Fibroblast of pulmonary artery (primary cell): Measurements from ENCODE around the gene AFF3.

Experiments
- DNase-seq: peaks from one replicate; pipeline ENCODE4 v3.0.0-alpha.2; 2010; ENCODE audit warnings: low read depth
- H3K4me3 ChIP-seq: replicated peaks from 2 replicates; pipeline ENCODE4 v1.5.1; 2011; ENCODE audit warnings: low read depth, mild to moderate bottlenecking, control low read depth, low read length, moderate library complexity
- TF ChIP-seq, protein P1 (sequence below): IDR thresholded peaks from 2 replicates; pipeline ENCODE4 v1.5.1; 2011; ENCODE audit warnings: mild to moderate bottlenecking, control low read depth, low read length, inconsistent platforms; ENCODE audit errors: missing control alignments

AFF3 gene

GRCh38 chr2:99845296-99845695, 297.1 kb downstream of the AFF3 start:
- TF ChIP-seq, protein P1, sequence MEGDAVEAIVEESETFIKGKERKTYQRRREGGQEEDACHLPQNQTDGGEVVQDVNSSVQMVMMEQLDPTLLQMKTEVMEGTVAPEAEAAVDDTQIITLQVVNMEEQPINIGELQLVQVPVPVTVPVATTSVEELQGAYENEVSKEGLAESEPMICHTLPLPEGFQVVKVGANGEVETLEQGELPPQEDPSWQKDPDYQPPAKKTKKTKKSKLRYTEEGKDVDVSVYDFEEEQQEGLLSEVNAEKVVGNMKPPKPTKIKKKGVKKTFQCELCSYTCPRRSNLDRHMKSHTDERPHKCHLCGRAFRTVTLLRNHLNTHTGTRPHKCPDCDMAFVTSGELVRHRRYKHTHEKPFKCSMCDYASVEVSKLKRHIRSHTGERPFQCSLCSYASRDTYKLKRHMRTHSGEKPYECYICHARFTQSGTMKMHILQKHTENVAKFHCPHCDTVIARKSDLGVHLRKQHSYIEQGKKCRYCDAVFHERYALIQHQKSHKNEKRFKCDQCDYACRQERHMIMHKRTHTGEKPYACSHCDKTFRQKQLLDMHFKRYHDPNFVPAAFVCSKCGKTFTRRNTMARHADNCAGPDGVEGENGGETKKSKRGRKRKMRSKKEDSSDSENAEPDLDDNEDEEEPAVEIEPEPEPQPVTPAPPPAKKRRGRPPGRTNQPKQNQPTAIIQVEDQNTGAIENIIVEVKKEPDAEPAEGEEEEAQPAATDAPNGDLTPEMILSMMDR = no peak
- no peak overlapping the region for H3K4me3 ChIP-seq
- DNase-seq = no peak

DNA sequence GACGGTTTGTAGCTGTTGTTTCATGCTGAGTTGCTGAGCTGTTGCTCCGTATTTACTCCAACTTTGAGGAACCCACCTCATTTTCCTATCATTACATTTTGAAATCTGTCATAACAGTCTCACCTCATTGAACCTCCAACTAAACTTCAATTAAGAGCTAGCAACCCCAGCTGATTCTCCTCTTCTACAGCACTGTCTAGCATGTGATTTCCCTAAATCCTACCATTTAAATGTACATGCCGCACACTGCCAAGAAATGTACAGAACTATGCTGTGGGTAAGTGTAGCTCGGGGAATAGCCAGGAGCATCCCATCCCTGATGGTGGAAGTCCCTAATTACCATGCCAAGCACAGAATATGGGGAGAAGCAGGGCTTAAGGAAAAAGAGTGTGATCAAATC, 299.9 kb downstream of the AFF3 start:
- no peak overlapping the region for H3K4me3 ChIP-seq
- no peak for DNase-seq
- TF ChIP-seq, protein P1 = no peak

DNA sequence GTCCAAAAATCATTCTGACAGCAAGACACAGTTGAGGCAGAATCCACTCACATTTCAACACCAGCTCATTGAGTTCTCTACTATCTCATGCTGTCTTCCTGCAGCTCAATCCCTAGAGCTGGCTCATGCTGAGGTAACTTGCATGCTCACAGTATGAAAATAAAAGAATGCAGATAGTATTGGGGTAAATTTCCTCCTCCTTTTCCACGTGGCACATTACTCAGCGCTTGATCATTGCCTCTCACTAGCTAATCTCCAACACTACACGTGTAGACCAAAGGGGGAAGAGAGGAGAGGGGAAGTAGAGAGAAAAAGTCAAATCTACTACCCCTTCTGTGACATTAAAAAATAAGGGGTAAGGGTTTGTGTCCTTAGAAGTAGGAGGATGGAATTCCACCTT, 300.6 kb downstream of the AFF3 start:
- DNase-seq = peak; percentile 45
- TF ChIP-seq, protein P1 = no peak
- no peak overlapping the region for H3K4me3 ChIP-seq

- no peak overlapping the region for H3K4me3 ChIP-seq
- TF ChIP-seq, protein P1 = no peak
- no peak for DNase-seq
Measured at GRCh38 chr2:99840831-99841230, 301.6 kb downstream of the AFF3 start.

GRCh38 chr2:99836690-99837605, 305.4 kb downstream of the AFF3 start:
- DNase-seq = peak; percentile 7
- H3K4me3 ChIP-seq = no peak overlapping the region
- TF ChIP-seq, protein P1 = no peak

- DNase-seq = no peak
- no peak overlapping the region for H3K4me3 ChIP-seq
- TF ChIP-seq, protein P1 = no peak
Measured at GRCh38 chr2:99834426-99834825, 308.0 kb downstream of the AFF3 start.
